ENCODE data around the gene USP15. TPM values are rescaled to one million over a fixed set of nuclear protein-coding genes. Genes with fewer than 3 reads are reported as not detected.

USP15 gene
- total RNA-seq, 1 donor from 2014 or later, result 58.0 TPM

DNA sequence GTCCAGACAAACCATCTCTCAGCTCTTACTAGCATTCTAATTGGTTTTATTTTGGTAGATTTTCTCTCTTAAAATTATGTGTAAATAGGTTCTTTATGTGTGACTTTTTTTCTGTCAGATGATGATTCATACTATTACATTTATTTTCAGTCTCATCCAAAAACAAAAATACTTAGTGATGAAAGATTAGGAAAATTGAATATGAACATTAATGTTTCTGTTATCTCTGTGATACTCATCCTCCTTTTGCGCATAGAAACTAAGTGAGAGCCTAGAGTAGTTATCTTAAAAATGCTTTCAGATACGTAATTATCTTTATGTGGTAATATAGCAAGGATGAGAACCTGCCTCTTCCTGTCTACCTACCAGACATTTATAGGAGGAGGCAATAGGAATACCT lies 122.3 kb downstream of the USP15 start:
- intact Hi-C loops (cut with micrococcal nuclease), result no loop called here
- Histone ChIP-seq H3K27ac (replicated peaks) (no peak overlapping the region), H3K36me3 (peaks cover 41% of the 10 kb centered on the region), H3K4me3 (no peak overlapping the region), H3K9me3 (replicated peaks) (no peaks in the 10 kb centered on the region), H3K4me1 (no peaks in the 10 kb centered on the region), H3K27me3 (ENCODE audit: low read depth) (no peaks in the 10 kb centered on the region)
- DNase-seq, result no peak
- TF ChIP-seq, protein P1, sequence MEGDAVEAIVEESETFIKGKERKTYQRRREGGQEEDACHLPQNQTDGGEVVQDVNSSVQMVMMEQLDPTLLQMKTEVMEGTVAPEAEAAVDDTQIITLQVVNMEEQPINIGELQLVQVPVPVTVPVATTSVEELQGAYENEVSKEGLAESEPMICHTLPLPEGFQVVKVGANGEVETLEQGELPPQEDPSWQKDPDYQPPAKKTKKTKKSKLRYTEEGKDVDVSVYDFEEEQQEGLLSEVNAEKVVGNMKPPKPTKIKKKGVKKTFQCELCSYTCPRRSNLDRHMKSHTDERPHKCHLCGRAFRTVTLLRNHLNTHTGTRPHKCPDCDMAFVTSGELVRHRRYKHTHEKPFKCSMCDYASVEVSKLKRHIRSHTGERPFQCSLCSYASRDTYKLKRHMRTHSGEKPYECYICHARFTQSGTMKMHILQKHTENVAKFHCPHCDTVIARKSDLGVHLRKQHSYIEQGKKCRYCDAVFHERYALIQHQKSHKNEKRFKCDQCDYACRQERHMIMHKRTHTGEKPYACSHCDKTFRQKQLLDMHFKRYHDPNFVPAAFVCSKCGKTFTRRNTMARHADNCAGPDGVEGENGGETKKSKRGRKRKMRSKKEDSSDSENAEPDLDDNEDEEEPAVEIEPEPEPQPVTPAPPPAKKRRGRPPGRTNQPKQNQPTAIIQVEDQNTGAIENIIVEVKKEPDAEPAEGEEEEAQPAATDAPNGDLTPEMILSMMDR (IDR thresholded peaks at IDR 0.05; ENCODE audit: borderline replicate concordance), result no peak

DNA sequence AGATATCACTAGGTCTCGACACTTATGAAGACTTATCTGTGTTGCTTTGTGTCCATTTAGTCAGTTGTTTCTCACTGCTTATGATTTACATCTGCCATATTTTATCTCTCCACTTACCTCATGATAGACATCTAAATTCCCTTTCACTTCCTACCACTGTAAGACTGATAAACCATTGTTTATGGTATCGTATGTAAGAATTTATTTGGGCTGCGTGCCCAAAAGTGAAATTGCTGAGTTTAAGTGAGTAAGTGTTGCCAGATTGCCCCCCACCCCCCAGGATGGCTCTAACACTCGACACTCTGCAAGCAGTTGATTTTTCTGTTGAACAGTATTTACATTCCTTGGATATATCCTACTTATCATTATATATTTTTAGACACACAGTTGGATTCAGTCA lies 136.5 kb downstream of the USP15 start:
- no peak overlapping the region for H3K27ac ChIP-seq (replicated peaks)
- intact Hi-C loops (cut with micrococcal nuclease), result no loop called here

DNA sequence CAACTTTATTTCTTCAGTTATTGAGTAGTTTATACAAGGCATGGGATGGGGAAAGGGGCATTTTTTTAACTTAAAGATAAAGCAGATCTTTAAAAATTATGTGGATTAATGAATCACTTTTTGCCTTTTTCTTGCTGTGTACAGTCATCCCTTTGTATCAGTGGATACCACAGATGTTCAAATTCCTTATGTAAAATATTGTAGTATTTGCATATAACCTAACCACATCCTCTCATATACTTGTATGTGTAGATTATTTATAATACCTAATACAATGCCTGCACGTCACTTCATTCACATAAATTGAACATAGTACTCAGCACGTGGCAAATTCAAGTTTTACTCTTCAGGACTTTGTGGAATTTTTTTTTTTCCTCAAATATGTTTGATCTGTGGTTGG lies 139.9 kb downstream of the USP15 start:
- H3K36me3 ChIP-seq, result peaks cover 75% of the 10 kb centered on the region
- TF ChIP-seq, protein P1 (IDR thresholded peaks at IDR 0.05; ENCODE audit: borderline replicate concordance), result no peak
- no peaks in the 10 kb centered on the region for H3K4me1 ChIP-seq

More for the DNA sequence above, 136.5 kb downstream of the USP15 start:
- TF ChIP-seq, protein P1 (IDR thresholded peaks at IDR 0.05; ENCODE audit: borderline replicate concordance), result no peak
- no peak overlapping the region for H3K4me3 ChIP-seq
- DNase-seq, result no peak
- H3K27me3 ChIP-seq (ENCODE audit: low read depth), result no peaks in the 10 kb centered on the region
- H3K36me3 ChIP-seq, result peaks cover 77% of the 10 kb centered on the region
- no peaks in the 10 kb centered on the region for H3K9me3 ChIP-seq (replicated peaks)
- H3K4me1 ChIP-seq, result no peaks in the 10 kb centered on the region

DNA sequence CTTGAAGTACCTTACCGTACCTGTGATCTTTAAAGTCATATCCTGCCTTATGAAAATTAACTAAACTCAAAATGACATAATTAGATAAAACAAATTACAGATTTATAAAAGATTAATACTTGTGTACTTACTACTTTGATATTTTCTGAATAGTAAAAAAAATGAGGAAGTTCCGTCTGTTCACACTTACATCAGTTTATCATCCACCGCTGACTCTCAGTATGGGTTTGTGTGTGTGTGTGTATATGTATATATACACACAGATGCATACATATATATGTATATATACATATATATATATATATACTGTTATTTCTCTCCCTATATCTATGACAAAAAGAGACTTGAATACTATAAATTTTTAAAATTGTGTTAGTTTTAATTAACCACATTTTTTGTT lies 141.4 kb downstream of the USP15 start:
- intact Hi-C loops (cut with micrococcal nuclease), result no loop called here
- Histone ChIP-seq H3K9me3 (replicated peaks) (no peaks in the 10 kb centered on the region), H3K4me1 (no peaks in the 10 kb centered on the region), H3K27me3 (ENCODE audit: low read depth) (no peaks in the 10 kb centered on the region), H3K4me3 (no peak overlapping the region), H3K27ac (replicated peaks) (no peak overlapping the region), H3K36me3 (peaks cover 74% of the 10 kb centered on the region)
- TF ChIP-seq, protein P1 (IDR thresholded peaks at IDR 0.05; ENCODE audit: borderline replicate concordance), result no peak
- no peak for DNase-seq

More for the DNA sequence above, 139.9 kb downstream of the USP15 start:
- H3K27ac ChIP-seq (replicated peaks), result no peak overlapping the region
- H3K4me3 ChIP-seq, result no peak overlapping the region
- intact Hi-C loops (cut with micrococcal nuclease), result no loop called here
- no peaks in the 10 kb centered on the region for H3K9me3 ChIP-seq (replicated peaks)
- DNase-seq, result no peak
- no peaks in the 10 kb centered on the region for H3K27me3 ChIP-seq (ENCODE audit: low read depth)

DNA sequence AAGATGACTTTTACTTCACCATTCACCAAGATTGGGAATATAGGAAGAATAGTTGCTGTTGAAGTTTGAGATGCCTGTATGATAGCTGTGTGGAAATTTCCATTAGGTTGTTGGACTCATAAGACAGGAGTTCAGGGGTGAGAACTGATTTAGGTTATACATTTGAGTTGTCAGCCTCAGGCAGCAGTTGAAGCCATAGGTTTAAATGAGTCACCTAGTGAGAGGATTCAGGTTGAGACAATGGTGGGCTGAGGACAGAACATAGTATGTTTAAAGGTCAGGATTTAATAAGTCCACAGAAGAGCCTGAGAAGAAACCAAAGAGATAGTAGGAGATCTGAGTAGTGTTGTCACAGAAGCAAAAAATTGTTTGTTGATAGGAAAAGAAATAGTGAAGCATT lies 142.8 kb downstream of the USP15 start:
- H3K36me3 ChIP-seq, result peaks cover 62% of the 10 kb centered on the region

More for the DNA sequence above, 142.8 kb downstream of the USP15 start:
- Histone ChIP-seq H3K27me3 (ENCODE audit: low read depth) (no peaks in the 10 kb centered on the region), H3K27ac (replicated peaks) (no peak overlapping the region), H3K4me1 (no peaks in the 10 kb centered on the region), H3K9me3 (replicated peaks) (no peaks in the 10 kb centered on the region), H3K4me3 (no peak overlapping the region)
- intact Hi-C loops (cut with micrococcal nuclease), result no loop called here
- TF ChIP-seq, protein P1 (IDR thresholded peaks at IDR 0.05; ENCODE audit: borderline replicate concordance), result no peak
- no peak for DNase-seq

All from left ventricle myocardium inferior (tissue), 1 donor.